Glutamatergic neuron (in vitro differentiated cells): ENCODE data around the gene B4GALT5. TPM values are rescaled to one million over a fixed set of nuclear protein-coding genes. Genes with fewer than 3 reads are reported as not detected.

Experiments
- DNase-seq: peaks from one replicate; pipeline ENCODE4 v3.0.0; 2022
- H3K27ac Mint-ChIP-seq: one replicate; pipeline ENCODE4 v1.8.0; 2020; ENCODE audit warnings: mild to moderate bottlenecking, mixed read lengths, inconsistent platforms; ENCODE audit not compliant: unreplicated experiment
- H3K27me3 Mint-ChIP-seq: one replicate; pipeline ENCODE4 v1.8.0; 2020; ENCODE audit warnings: mild to moderate bottlenecking, moderate library complexity, mixed read lengths, inconsistent platforms; ENCODE audit not compliant: unreplicated experiment
- H3K36me3 Mint-ChIP-seq: one replicate; pipeline ENCODE4 v1.8.0; 2020; ENCODE audit warnings: mild to moderate bottlenecking, mixed read lengths, inconsistent platforms; ENCODE audit not compliant: unreplicated experiment
- H3K4me1 Mint-ChIP-seq: one replicate; pipeline ENCODE4 v1.8.0; 2020; ENCODE audit warnings: mild to moderate bottlenecking, low read depth, mixed read lengths, inconsistent platforms; ENCODE audit not compliant: unreplicated experiment
- H3K4me3 Mint-ChIP-seq: one replicate; pipeline ENCODE4 v1.8.0; 2020; ENCODE audit warnings: mild to moderate bottlenecking, mixed read lengths, inconsistent platforms; ENCODE audit not compliant: unreplicated experiment
- H3K9me3 Mint-ChIP-seq: one replicate; pipeline ENCODE4 v1.8.0; 2020; ENCODE audit warnings: mild to moderate bottlenecking, moderate library complexity, mixed read lengths, inconsistent platforms; ENCODE audit not compliant: unreplicated experiment
- total RNA-seq: library from RNA; stranded (reverse); fragmentation: NEBNext Ultra II Directional; extraction: Animal tissue kit (Norgen Biotek cat#: 25700); gene quantifications from one replicate; pipeline ENCODE4 v1.2.1, GENCODE V29; 2021; ENCODE audit not compliant: unreplicated experiment
- TF ChIP-seq, protein P1 (sequence below): fragments of 200-600 bp; sonication (generic); IDR thresholded peaks from one replicate; pipeline ENCODE4 v1.5.0; 2021; ENCODE audit not compliant: partially characterized antibody, unreplicated experiment

B4GALT5 gene
- total RNA-seq, 1 donor from 2014 or later = 61.3 TPM

DNA sequence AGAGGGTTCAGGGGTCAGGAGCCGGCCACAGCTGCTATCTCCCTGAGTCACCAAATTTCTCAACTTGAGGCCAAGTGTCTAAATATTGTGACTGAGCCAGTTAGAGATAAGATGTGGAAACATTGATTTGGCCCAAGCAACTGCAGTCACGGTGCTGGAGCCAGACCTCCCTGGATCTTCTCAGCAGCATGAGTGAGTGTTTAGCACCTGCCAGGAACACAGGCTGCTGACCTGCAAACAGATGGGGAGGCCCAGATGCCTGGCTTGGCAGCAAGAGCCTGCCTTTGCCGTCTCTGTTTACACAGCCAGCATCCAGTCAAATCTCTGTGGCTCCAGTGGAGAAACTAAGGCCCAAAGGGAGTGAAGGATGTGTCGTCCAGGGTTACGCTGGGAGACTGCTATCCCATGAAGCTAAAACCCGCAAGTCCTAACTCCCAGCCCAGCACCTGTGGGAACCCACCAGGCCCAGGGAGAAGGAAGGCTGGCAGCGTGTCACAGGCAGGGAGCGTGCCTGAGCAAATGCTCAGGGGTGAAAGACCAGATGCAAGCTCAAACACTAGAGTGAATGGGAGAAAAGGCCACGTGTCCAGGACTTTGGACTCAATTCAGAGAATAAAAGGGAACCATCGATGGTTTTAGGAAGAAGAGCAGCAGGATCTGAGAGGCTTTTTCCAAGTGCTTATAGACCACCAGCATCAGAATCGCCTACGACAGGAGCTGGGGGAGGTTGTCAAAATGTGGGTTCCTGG is 129.8 kb downstream of the B4GALT5 start:
- Mint-ChIP-seq H3K27ac (peak overlapping the region; percentile 75), H3K4me3 (no peak overlapping the region), H3K9me3 (peaks cover 3% of the 10 kb centered on the region), H3K36me3 (no peaks in the 10 kb centered on the region), H3K4me1 (peaks cover 11% of the 10 kb centered on the region), H3K27me3 (peaks cover 15% of the 10 kb centered on the region)
- TF ChIP-seq, protein P1, sequence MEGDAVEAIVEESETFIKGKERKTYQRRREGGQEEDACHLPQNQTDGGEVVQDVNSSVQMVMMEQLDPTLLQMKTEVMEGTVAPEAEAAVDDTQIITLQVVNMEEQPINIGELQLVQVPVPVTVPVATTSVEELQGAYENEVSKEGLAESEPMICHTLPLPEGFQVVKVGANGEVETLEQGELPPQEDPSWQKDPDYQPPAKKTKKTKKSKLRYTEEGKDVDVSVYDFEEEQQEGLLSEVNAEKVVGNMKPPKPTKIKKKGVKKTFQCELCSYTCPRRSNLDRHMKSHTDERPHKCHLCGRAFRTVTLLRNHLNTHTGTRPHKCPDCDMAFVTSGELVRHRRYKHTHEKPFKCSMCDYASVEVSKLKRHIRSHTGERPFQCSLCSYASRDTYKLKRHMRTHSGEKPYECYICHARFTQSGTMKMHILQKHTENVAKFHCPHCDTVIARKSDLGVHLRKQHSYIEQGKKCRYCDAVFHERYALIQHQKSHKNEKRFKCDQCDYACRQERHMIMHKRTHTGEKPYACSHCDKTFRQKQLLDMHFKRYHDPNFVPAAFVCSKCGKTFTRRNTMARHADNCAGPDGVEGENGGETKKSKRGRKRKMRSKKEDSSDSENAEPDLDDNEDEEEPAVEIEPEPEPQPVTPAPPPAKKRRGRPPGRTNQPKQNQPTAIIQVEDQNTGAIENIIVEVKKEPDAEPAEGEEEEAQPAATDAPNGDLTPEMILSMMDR = no peak
- DNase-seq = peak; percentile 40

DNA sequence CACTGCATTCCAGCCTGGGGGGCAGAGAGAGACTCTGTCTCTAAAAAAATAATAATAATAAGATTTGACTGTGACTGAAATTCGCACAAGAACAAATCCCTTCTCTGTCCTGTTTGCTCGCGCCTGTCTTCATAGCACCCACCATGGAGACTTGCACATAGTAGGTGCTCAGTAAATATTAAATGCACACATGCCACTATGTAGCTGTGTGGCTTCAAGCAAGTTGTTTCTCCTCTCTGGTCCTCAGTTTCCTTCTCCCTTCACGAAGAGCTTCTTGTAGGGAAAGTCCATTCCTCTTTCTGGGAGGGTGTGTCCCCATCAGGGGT is 130.4 kb downstream of the B4GALT5 start:
- TF ChIP-seq, protein P1 = no peak
- no peak for DNase-seq
- H3K27ac Mint-ChIP-seq = peak overlapping the region; percentile 75

More for the DNA sequence above, 130.4 kb downstream of the B4GALT5 start:
- no peak overlapping the region for H3K4me3 Mint-ChIP-seq
- no peaks in the 10 kb centered on the region for H3K36me3 Mint-ChIP-seq
- peaks cover 14% of the 10 kb centered on the region for H3K27me3 Mint-ChIP-seq
- H3K9me3 Mint-ChIP-seq = peaks cover 3% of the 10 kb centered on the region
- peaks cover 11% of the 10 kb centered on the region for H3K4me1 Mint-ChIP-seq

Other genes starting within 250 kb of the B4GALT5 start
- 3.1 TPM for gene KCNB1, start 231.2 kb downstream of the B4GALT5 start, total RNA-seq
- 0.12 TPM for gene PTGIS, start 145.7 kb downstream of the B4GALT5 start, total RNA-seq
- gene SLC9A8, start 99.0 kb upstream of the B4GALT5 start, total RNA-seq = 10.6 TPM
- gene SPATA2, start 201.7 kb upstream of the B4GALT5 start, total RNA-seq = 9.7 TPM
- gene RNF114, start 222.5 kb upstream of the B4GALT5 start, total RNA-seq = 64.2 TPM